Ovary (tissue), 3 donors: ENCODE data around the gene USP32.

Experiments used
- EP300 ChIP-seq: sonication (generic); formaldehyde crosslinking; IDR thresholded peaks from one replicate; pipeline ENCODE4 v1.6.1; 2017; ENCODE audit warnings: antibody characterized with exemption
- POLR2A ChIP-seq: fragments of 450-650 bp; IDR thresholded peaks from one replicate; pipeline ENCODE4 v1.6.1; 2017; ENCODE audit warnings: antibody characterized with exemption, mild to moderate bottlenecking, moderate library complexity
- TF ChIP-seq, protein P1 (sequence below), 3 donors: fragments of 450-650 bp in 2 of 3; fragments of 200-600 bp in 1 of 3; IDR thresholded peaks; one replicate each; pipeline versions ENCODE4 v1.5.1 to v1.8.0; 2016 to 2022; ENCODE audit warnings: antibody characterized with exemption in 3 of 3, mild to moderate bottlenecking in 1 of 3
- donor health status: DM: no; HTN: no; CAD: no.

DNA sequence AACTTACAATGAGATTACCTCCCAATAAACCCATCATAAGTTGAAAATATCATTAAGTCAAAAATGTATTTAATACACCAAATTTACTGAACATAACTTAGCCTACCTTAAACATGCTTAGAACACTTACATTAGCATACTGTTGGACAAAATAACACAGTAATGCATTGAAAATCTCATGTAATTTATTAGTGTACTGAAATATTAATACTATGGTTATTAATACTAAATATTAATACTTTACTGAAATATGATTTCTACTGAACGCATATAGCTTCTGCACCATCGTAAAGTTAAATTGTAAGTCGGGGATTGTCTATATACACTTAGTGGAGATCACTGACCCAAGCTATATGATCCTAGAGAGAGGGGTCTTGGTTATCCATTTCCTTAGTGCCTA, 4.3 kb downstream of the USP32 start:
- TF ChIP-seq, protein P1, sequence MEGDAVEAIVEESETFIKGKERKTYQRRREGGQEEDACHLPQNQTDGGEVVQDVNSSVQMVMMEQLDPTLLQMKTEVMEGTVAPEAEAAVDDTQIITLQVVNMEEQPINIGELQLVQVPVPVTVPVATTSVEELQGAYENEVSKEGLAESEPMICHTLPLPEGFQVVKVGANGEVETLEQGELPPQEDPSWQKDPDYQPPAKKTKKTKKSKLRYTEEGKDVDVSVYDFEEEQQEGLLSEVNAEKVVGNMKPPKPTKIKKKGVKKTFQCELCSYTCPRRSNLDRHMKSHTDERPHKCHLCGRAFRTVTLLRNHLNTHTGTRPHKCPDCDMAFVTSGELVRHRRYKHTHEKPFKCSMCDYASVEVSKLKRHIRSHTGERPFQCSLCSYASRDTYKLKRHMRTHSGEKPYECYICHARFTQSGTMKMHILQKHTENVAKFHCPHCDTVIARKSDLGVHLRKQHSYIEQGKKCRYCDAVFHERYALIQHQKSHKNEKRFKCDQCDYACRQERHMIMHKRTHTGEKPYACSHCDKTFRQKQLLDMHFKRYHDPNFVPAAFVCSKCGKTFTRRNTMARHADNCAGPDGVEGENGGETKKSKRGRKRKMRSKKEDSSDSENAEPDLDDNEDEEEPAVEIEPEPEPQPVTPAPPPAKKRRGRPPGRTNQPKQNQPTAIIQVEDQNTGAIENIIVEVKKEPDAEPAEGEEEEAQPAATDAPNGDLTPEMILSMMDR (IDR thresholded peaks at IDR 0.05) = no peak
- TF ChIP-seq POLR2A = no peak
- no peak for TF ChIP-seq EP300
